Natural killer cell (primary cell): ENCODE measurements around the gene ABCB8. TPM values are rescaled to one million over a fixed set of nuclear protein-coding genes. Genes with fewer than 3 reads are reported as not detected.

Experiments used
- ATAC-seq, 3 donors: fragments of 150-1000 bp in 2 of 3; fragments of 200-7000 bp in 1 of 3; cut with Tn5 transposase; 1 replicate in 1 of 3; 2 replicates in 2 of 3; pipeline ENCODE4 v1.10.0; 2021; ENCODE audit warnings: mild to moderate bottlenecking in 2 of 3, moderate library complexity in 2 of 3
- DNase-seq, 2 donors: peaks; one replicate each; pipeline versions ENCODE4 v3.0.0 to v3.0.0-alpha.2; 2013 to 2021; ENCODE audit warnings: mixed read lengths in 1 of 2
- H3K27ac ChIP-seq: one replicate; pipeline ENCODE4 v1.5.1; 2013; ENCODE audit warnings: mild to moderate bottlenecking, low read length
- H3K27me3 ChIP-seq: one replicate; pipeline ENCODE4 v1.6.1; 2013; ENCODE audit warnings: low read length; ENCODE audit not compliant: control insufficient read depth, insufficient read depth
- H3K36me3 ChIP-seq: one replicate; pipeline ENCODE4 v1.6.1; 2013; ENCODE audit warnings: low read length; ENCODE audit not compliant: control insufficient read depth, insufficient read depth
- H3K4me1 ChIP-seq: one replicate; pipeline ENCODE4 v1.6.1; 2013; ENCODE audit warnings: low read length; ENCODE audit not compliant: control insufficient read depth, insufficient read depth
- H3K4me3 ChIP-seq: one replicate; pipeline ENCODE4 v1.5.1; 2013; ENCODE audit warnings: low read length
- H3K9me3 ChIP-seq: one replicate; pipeline ENCODE4 v1.6.1; 2013; ENCODE audit warnings: low read length; ENCODE audit not compliant: control insufficient read depth, insufficient read depth
- H3K27ac Mint-ChIP-seq, 2 donors: one replicate each; pipeline ENCODE4 v1.8.0; 2022; ENCODE audit warnings: mild to moderate bottlenecking in 2 of 2, mixed read lengths in 2 of 2, moderate library complexity in 1 of 2
- H3K27me3 Mint-ChIP-seq, 2 donors: one replicate each; pipeline ENCODE4 v1.8.0; 2022; ENCODE audit warnings: low read depth in 2 of 2, mixed read lengths in 2 of 2
- H3K36me3 Mint-ChIP-seq: one replicate; pipeline ENCODE4 v1.8.0; 2022; ENCODE audit warnings: mixed read lengths
- H3K4me1 Mint-ChIP-seq, 2 donors: one replicate each; pipeline ENCODE4 v1.8.0; 2022; ENCODE audit warnings: mixed read lengths in 2 of 2
- H3K4me3 Mint-ChIP-seq: one replicate; pipeline ENCODE4 v1.8.0; 2022; ENCODE audit warnings: mild to moderate bottlenecking, moderate library complexity, mixed read lengths
- H3K9me3 Mint-ChIP-seq, 2 donors: one replicate each; pipeline ENCODE4 v1.8.0; 2022; ENCODE audit warnings: mixed read lengths in 2 of 2
- CTCF ChIP-seq: fragments of 200-600 bp; IDR thresholded peaks from one replicate; pipeline ENCODE4 v1.8.0; 2022; ENCODE audit warnings: antibody characterized with exemption
- WGBS: methylation state at CpG from one replicate; pipeline ENCODE4 v1.1.7; 2013; ENCODE audit warnings: missing lambda C conversion rate; ENCODE audit not compliant: insufficient coverage; 5-methylcytosine and 5-hydroxymethylcytosine counted together
- intact Hi-C: fragments of 100-400 bp; cut with micrococcal nuclease; formaldehyde crosslinking; loops from one replicate; pipeline ENCODE4 v1.14.2; 2022
- total RNA-seq, 4 donors: library from RNA; stranded (reverse); fragments of 120-200 nt in 1 of 4; gene quantifications; one replicate each; pipeline versions ENCODE4 v1.2.3 to v1.2.4, GENCODE V29; 2013 to 2022

ABCB8 gene
- total RNA-seq, 3 donors from 2014 or later (not counting 1 experiment from before 2014, with no cell fraction given): 50.6 to 60.5 (median 53.7) TPM

- Histone ChIP-seq H3K9me3 (no peaks in the 10 kb centered on the region), H3K27me3 (no peaks in the 10 kb centered on the region), H3K4me3 (peak overlapping the region; percentile 68), H3K4me1 (peaks cover 37% of the 10 kb centered on the region), H3K36me3 (peaks cover 11% of the 10 kb centered on the region), H3K27ac (no peak overlapping the region)
- H3K27me3 Mint-ChIP-seq: no peaks in the 10 kb centered on the region
- no peaks in the 10 kb centered on the region for H3K9me3 Mint-ChIP-seq
- H3K36me3 Mint-ChIP-seq: no peaks in the 10 kb centered on the region
- peak overlapping the region in 1 of 2 donors; percentile 93 for H3K27ac Mint-ChIP-seq
- ATAC-seq (no peak), DNase-seq (peak in 1 of 2 donors; percentile 46)
- peak overlapping the region; percentile 96 for H3K4me3 Mint-ChIP-seq
- intact Hi-C loops: no loop called here
- WGBS: 32% methylated on average over 14 of the region's 21 CpGs
- peaks cover 16 to 45% of the 10 kb centered on the region in 2 donors for H3K4me1 Mint-ChIP-seq
- no peak for TF ChIP-seq CTCF
Measured at GRCh38 chr7:151060416-151061212, 32.4 kb downstream of the ABCB8 start.

- H3K4me3 Mint-ChIP-seq: peak overlapping the region; percentile 69
- no peaks in the 10 kb centered on the region for H3K9me3 Mint-ChIP-seq
- H3K27ac Mint-ChIP-seq: peak overlapping the region in 1 of 2 donors; percentile 36
- 90% methylated on average over 32 of the region's 33 CpGs for WGBS
- Histone ChIP-seq H3K4me1 (peaks cover 37% of the 10 kb centered on the region), H3K36me3 (peaks cover 11% of the 10 kb centered on the region), H3K9me3 (no peaks in the 10 kb centered on the region), H3K27ac (no peak overlapping the region), H3K27me3 (no peaks in the 10 kb centered on the region), H3K4me3 (no peak overlapping the region)
- no peaks in the 10 kb centered on the region for H3K27me3 Mint-ChIP-seq
- no peaks in the 10 kb centered on the region for H3K36me3 Mint-ChIP-seq
- DNase-seq (no peak), ATAC-seq (no peak)
- H3K4me1 Mint-ChIP-seq: peaks cover 16 to 45% of the 10 kb centered on the region in 2 donors
- intact Hi-C loops: no loop called here
- no peak for TF ChIP-seq CTCF
Measured at GRCh38 chr7:151061213-151062110, 33.2 kb downstream of the ABCB8 start.

GRCh38 chr7:151062111-151062398, 33.8 kb downstream of the ABCB8 start:
- Mint-ChIP-seq H3K27ac (no peak overlapping the region), H3K27me3 (no peaks in the 10 kb centered on the region), H3K4me3 (peak overlapping the region; percentile 69), H3K36me3 (no peaks in the 10 kb centered on the region), H3K9me3 (no peaks in the 10 kb centered on the region), H3K4me1 (peaks cover 14 to 39% of the 10 kb centered on the region in 2 donors)
- intact Hi-C loops: no loop called here
- Histone ChIP-seq H3K4me3 (no peak overlapping the region), H3K9me3 (no peaks in the 10 kb centered on the region), H3K27ac (no peak overlapping the region), H3K36me3 (peaks cover 11% of the 10 kb centered on the region), H3K27me3 (no peaks in the 10 kb centered on the region), H3K4me1 (peaks cover 32% of the 10 kb centered on the region)
- DNase-seq (no peak), ATAC-seq (no peak)
- 97% methylated on average over 11 of the region's 11 CpGs for WGBS
- no peak for TF ChIP-seq CTCF
